Medulla oblongata (tissue), 1 donor: Measurements from ENCODE around the gene ZFP28.
A peak's percentile ranks its signal among the peaks of the same experiment; 100 is the strongest.

Source experiments
- DNase-seq: peaks from one replicate; pipeline ENCODE4 v3.0.0-alpha.2; 2015; ENCODE audit errors: extremely low spot score

ZFP28 gene

DNA sequence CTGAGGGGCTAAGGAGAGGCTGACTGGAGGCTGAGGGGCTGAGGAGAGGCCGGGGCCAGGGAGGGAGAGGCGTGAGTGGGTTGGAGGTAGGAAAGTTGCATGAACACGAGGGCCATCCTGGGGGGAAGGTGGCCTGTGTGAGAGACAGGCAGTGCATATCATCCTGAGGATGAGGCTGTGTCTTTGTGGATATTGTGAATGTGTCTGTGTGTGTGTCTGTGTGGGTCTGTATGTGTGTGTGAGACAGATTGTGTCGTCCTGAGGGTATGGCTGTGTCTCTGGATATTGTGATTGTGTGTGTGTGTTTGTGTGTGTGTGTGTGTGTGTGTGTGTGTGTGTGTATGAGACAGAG, 56.8 kb downstream of the ZFP28 start:
- DNase-seq: no peak

GRCh38 chr19:56596676-56597075, 57.9 kb downstream of the ZFP28 start:
- no peak for DNase-seq

DNA sequence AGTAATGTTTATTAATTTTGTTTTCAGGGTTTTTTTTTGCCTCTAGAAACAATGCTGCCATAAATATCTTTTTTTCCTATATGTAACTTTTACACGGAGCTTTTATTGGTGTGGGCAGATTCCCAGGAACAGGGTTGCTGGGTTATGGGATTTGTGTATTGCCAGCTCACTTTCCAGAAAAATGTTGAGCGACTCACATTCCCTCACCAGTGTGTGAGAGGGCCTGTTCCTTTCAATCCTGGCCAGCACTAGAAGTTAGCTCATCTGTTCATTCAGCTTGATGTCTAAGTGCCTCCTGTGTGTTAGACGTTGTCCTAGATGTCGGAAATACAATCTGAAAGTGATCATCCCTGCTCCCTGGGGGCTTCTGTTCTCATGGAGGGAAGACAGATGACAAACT, 58.9 kb downstream of the ZFP28 start:
- no peak for DNase-seq

DNA sequence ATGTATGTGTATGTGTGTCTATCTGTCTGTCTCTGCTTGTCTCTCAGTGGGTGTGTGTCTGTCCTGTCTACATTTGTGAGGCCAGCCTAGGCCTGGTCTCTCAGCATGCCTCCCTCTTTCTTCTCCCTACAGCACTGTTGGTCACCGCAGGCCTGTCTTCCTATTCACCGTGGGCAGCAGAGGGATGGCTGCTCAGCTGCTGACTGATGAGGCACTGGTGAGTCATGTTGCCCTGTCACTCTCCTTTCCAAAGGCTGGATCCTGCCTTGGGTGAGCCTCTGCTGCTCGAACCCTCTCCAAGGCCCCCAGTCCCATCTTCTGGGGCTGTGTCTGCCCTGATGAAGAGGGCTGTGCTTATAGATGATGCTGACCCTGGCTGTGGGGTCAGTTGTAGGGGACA, 62.6 kb downstream of the ZFP28 start:
- no peak for DNase-seq

GRCh38 chr19:56603829-56604228, 65.1 kb downstream of the ZFP28 start:
- peak; percentile 68 for DNase-seq
